Natural killer cell (primary cell): ENCODE data around the gene DIAPH3. TPM values are rescaled to one million over a fixed set of nuclear protein-coding genes. Genes with fewer than 3 reads are reported as not detected.

Experiments used
- ATAC-seq, 3 donors: fragments of 150-1000 bp in 2 of 3; fragments of 200-7000 bp in 1 of 3; cut with Tn5 transposase; 1 replicate in 1 of 3; 2 replicates in 2 of 3; pipeline ENCODE4 v1.10.0; 2021; ENCODE audit warnings: mild to moderate bottlenecking in 2 of 3, moderate library complexity in 2 of 3
- DNase-seq, 2 donors: peaks; one replicate each; pipeline versions ENCODE4 v3.0.0 to v3.0.0-alpha.2; 2013 to 2021; ENCODE audit warnings: mixed read lengths in 1 of 2
- H3K27ac ChIP-seq: one replicate; pipeline ENCODE4 v1.5.1; 2013; ENCODE audit warnings: mild to moderate bottlenecking, low read length
- H3K27me3 ChIP-seq: one replicate; pipeline ENCODE4 v1.6.1; 2013; ENCODE audit warnings: low read length; ENCODE audit not compliant: control insufficient read depth, insufficient read depth
- H3K36me3 ChIP-seq: one replicate; pipeline ENCODE4 v1.6.1; 2013; ENCODE audit warnings: low read length; ENCODE audit not compliant: control insufficient read depth, insufficient read depth
- H3K4me1 ChIP-seq: one replicate; pipeline ENCODE4 v1.6.1; 2013; ENCODE audit warnings: low read length; ENCODE audit not compliant: control insufficient read depth, insufficient read depth
- H3K4me3 ChIP-seq: one replicate; pipeline ENCODE4 v1.5.1; 2013; ENCODE audit warnings: low read length
- H3K9me3 ChIP-seq: one replicate; pipeline ENCODE4 v1.6.1; 2013; ENCODE audit warnings: low read length; ENCODE audit not compliant: control insufficient read depth, insufficient read depth
- H3K27ac Mint-ChIP-seq, 2 donors: one replicate each; pipeline ENCODE4 v1.8.0; 2022; ENCODE audit warnings: mild to moderate bottlenecking in 2 of 2, mixed read lengths in 2 of 2, moderate library complexity in 1 of 2
- H3K27me3 Mint-ChIP-seq, 2 donors: one replicate each; pipeline ENCODE4 v1.8.0; 2022; ENCODE audit warnings: low read depth in 2 of 2, mixed read lengths in 2 of 2
- H3K36me3 Mint-ChIP-seq: one replicate; pipeline ENCODE4 v1.8.0; 2022; ENCODE audit warnings: mixed read lengths
- H3K4me1 Mint-ChIP-seq, 2 donors: one replicate each; pipeline ENCODE4 v1.8.0; 2022; ENCODE audit warnings: mixed read lengths in 2 of 2
- H3K4me3 Mint-ChIP-seq: one replicate; pipeline ENCODE4 v1.8.0; 2022; ENCODE audit warnings: mild to moderate bottlenecking, moderate library complexity, mixed read lengths
- H3K9me3 Mint-ChIP-seq, 2 donors: one replicate each; pipeline ENCODE4 v1.8.0; 2022; ENCODE audit warnings: mixed read lengths in 2 of 2
- CTCF ChIP-seq: fragments of 200-600 bp; IDR thresholded peaks from one replicate; pipeline ENCODE4 v1.8.0; 2022; ENCODE audit warnings: antibody characterized with exemption
- WGBS: methylation state at CpG from one replicate; pipeline ENCODE4 v1.1.7; 2013; ENCODE audit warnings: missing lambda C conversion rate; ENCODE audit not compliant: insufficient coverage; 5-methylcytosine and 5-hydroxymethylcytosine counted together
- intact Hi-C: fragments of 100-400 bp; cut with micrococcal nuclease; formaldehyde crosslinking; loops from one replicate; pipeline ENCODE4 v1.14.2; 2022
- total RNA-seq, 4 donors: library from RNA; stranded (reverse); fragments of 120-200 nt in 1 of 4; gene quantifications; one replicate each; pipeline versions ENCODE4 v1.2.3 to v1.2.4, GENCODE V29; 2013 to 2022

DIAPH3 gene
- total RNA-seq, 3 donors from 2014 or later (not counting 1 experiment from before 2014, with no cell fraction given) = 0.54 to 1.0 (median 0.98) TPM

- Mint-ChIP-seq H3K27me3 (no peaks in the 10 kb centered on the region), H3K4me1 (no peaks in the 10 kb centered on the region), H3K4me3 (no peak overlapping the region), H3K36me3 (peaks cover 16% of the 10 kb centered on the region), H3K9me3 (peaks cover 6 to 15% of the 10 kb centered on the region in 2 donors), H3K27ac (no peak overlapping the region)
- Histone ChIP-seq H3K36me3 (no peaks in the 10 kb centered on the region), H3K4me3 (no peak overlapping the region), H3K4me1 (no peaks in the 10 kb centered on the region), H3K27ac (no peak overlapping the region), H3K27me3 (no peaks in the 10 kb centered on the region), H3K9me3 (peaks cover 5% of the 10 kb centered on the region)
- no peak for TF ChIP-seq CTCF
- ATAC-seq = no peak
- DNase-seq = no peak
- 100% methylated on average over 1 of the region's 1 CpG for WGBS
- intact Hi-C loops = no loop called here
Measured at GRCh38 chr13:59931621-59932020, 232.1 kb downstream of the DIAPH3 start.

GRCh38 chr13:59924256-59924655 is 239.5 kb downstream of the DIAPH3 start:
- H3K36me3 Mint-ChIP-seq = peaks cover 16% of the 10 kb centered on the region
- H3K4me1 ChIP-seq = no peaks in the 10 kb centered on the region
- H3K27me3 Mint-ChIP-seq = no peaks in the 10 kb centered on the region
- no peak overlapping the region for H3K27ac Mint-ChIP-seq
- DNase-seq = no peak
- intact Hi-C loops = no loop called here
- H3K27me3 ChIP-seq = no peaks in the 10 kb centered on the region
- no peaks in the 10 kb centered on the region for H3K36me3 ChIP-seq
- no peak overlapping the region for H3K4me3 ChIP-seq
- H3K9me3 Mint-ChIP-seq = peaks cover 6 to 15% of the 10 kb centered on the region in 2 donors
- H3K4me3 Mint-ChIP-seq = no peak overlapping the region
- TF ChIP-seq CTCF = no peak
- ATAC-seq = no peak
- H3K27ac ChIP-seq = no peak overlapping the region
- no peaks in the 10 kb centered on the region for H3K4me1 Mint-ChIP-seq
- peaks cover 5% of the 10 kb centered on the region for H3K9me3 ChIP-seq
- WGBS = no CpG with 5 or more reads among the region's 1 CpG

GRCh38 chr13:59915252-59915651 is 248.5 kb downstream of the DIAPH3 start:
- Histone ChIP-seq H3K9me3 (no peaks in the 10 kb centered on the region), H3K36me3 (no peaks in the 10 kb centered on the region), H3K4me1 (no peaks in the 10 kb centered on the region), H3K4me3 (no peak overlapping the region), H3K27me3 (no peaks in the 10 kb centered on the region), H3K27ac (no peak overlapping the region)
- no peak for ATAC-seq
- WGBS = no CpG with 5 or more reads among the region's 3 CpGs
- no peak overlapping the region for H3K4me3 Mint-ChIP-seq
- intact Hi-C loops = no loop called here
- H3K27ac Mint-ChIP-seq = no peak overlapping the region
- no peak for TF ChIP-seq CTCF
- no peak for DNase-seq
- H3K36me3 Mint-ChIP-seq = no peaks in the 10 kb centered on the region
- H3K9me3 Mint-ChIP-seq = peaks cover 0 to 2% of the 10 kb centered on the region in 2 donors
- H3K27me3 Mint-ChIP-seq = no peaks in the 10 kb centered on the region
- H3K4me1 Mint-ChIP-seq = no peaks in the 10 kb centered on the region

- Mint-ChIP-seq H3K4me3 (no peak overlapping the region), H3K4me1 (no peaks in the 10 kb centered on the region), H3K9me3 (peaks cover 0 to 2% of the 10 kb centered on the region in 2 donors), H3K27ac (no peak overlapping the region), H3K36me3 (no peaks in the 10 kb centered on the region), H3K27me3 (no peaks in the 10 kb centered on the region)
- H3K27me3 ChIP-seq = no peaks in the 10 kb centered on the region
- intact Hi-C loops = no loop called here
- no peaks in the 10 kb centered on the region for H3K36me3 ChIP-seq
- no peaks in the 10 kb centered on the region for H3K9me3 ChIP-seq
- no peak overlapping the region for H3K4me3 ChIP-seq
- no peak overlapping the region for H3K27ac ChIP-seq
- no peak for TF ChIP-seq CTCF
- ATAC-seq = no peak
- no peaks in the 10 kb centered on the region for H3K4me1 ChIP-seq
- WGBS = 93% methylated on average over 2 of the region's 2 CpGs
- no peak for DNase-seq
Measured at GRCh38 chr13:59914556-59914955, 249.2 kb downstream of the DIAPH3 start.
